Measurements from ENCODE around the gene PTGFR.

The PTGFR gene

GRCh38 chr1:78587211-78587610 is 96.4 kb downstream of the PTGFR start:
- Histone ChIP-seq H2BK12ac (ENCODE audit: low read length in 2 of 2) (no peak overlapping the region), H2BK120ac (ENCODE audit: low read depth, low read length) (no peak overlapping the region), H3K4ac (ENCODE audit: low read depth in 1 of 2, low read length in 2 of 2) (no peak overlapping the region), H4K91ac (ENCODE audit: low read length) (no peak overlapping the region), H3K9me3 (ENCODE audit: control insufficient read depth, low read length) (no peaks in the 10 kb centered on the region), H3K79me1 (replicated peaks; ENCODE audit: low read length, poor library complexity, severe bottlenecking) (no peaks in the 10 kb centered on the region), H2BK15ac (ENCODE audit: low read depth, poor library complexity, severe bottlenecking) (no peak overlapping the region), H3K4me2 (ENCODE audit: low read length, poor library complexity, severe bottlenecking) (no peak overlapping the region), H3K4me1 (ENCODE audit: control insufficient read depth, insufficient read depth, low read depth, low read length) (peaks cover 4% of the 10 kb centered on the region), H2BK5ac (ENCODE audit: low read depth, low read length, poor library complexity, severe bottlenecking) (no peak overlapping the region), H3K9ac (ENCODE audit: low read length) (no peak overlapping the region), H3K36me3 (ENCODE audit: control insufficient read depth in 1 of 2, insufficient read depth in 2 of 2, low read depth in 1 of 2, low read length in 2 of 2) (no peaks in the 10 kb centered on the region), H3K4me3 (ENCODE audit: insufficient read depth in 1 of 2, low read depth in 1 of 2, low read length in 2 of 2) (no peak overlapping the region), H3K14ac (ENCODE audit: low read length in 2 of 2) (no peak overlapping the region), H3K18ac (ENCODE audit: low read depth in 1 of 2, low read length in 2 of 2) (no peak overlapping the region), H2AFZ (ENCODE audit: low read depth, low read length) (no peak overlapping the region), H2AK5ac (ENCODE audit: low read length, severe bottlenecking) (no peak overlapping the region), H4K8ac (ENCODE audit: low read length) (no peak overlapping the region), H3K27me3 (ENCODE audit: control insufficient read depth in 1 of 2, insufficient read depth in 1 of 2, low read length in 2 of 2) (no peaks in the 10 kb centered on the region), H3K23ac (ENCODE audit: low read length in 2 of 2) (no peak overlapping the region), H3K27ac (ENCODE audit: low read length, poor library complexity, severe bottlenecking) (no peak overlapping the region)
- DNase-seq, result no peak
- WGBS, result 64% methylated on average over 1 of the region's 1 CpG
